GM18505 (cell line): Measurements from ENCODE around the gene KIAA1671.

Source experiments
- ATAC-seq: cut with Tn5 transposase; IDR thresholded peaks from one replicate; pipeline ENCODE4 v1.9.1; 2021; ENCODE audit not compliant: unreplicated experiment
- POLR2A ChIP-seq: IDR thresholded peaks from 4 replicates; pipeline ENCODE4 v1.6.1; 2011; ENCODE audit warnings: borderline replicate concordance; ENCODE audit not compliant: insufficient read depth, insufficient read length; ENCODE audit errors: extremely low read depth

The KIAA1671 gene

GRCh38 chr22:25085930-25086901 lies 133.7 kb downstream of the KIAA1671 start:
- peak; percentile 60 for ATAC-seq
- no peak for TF ChIP-seq POLR2A

DNA sequence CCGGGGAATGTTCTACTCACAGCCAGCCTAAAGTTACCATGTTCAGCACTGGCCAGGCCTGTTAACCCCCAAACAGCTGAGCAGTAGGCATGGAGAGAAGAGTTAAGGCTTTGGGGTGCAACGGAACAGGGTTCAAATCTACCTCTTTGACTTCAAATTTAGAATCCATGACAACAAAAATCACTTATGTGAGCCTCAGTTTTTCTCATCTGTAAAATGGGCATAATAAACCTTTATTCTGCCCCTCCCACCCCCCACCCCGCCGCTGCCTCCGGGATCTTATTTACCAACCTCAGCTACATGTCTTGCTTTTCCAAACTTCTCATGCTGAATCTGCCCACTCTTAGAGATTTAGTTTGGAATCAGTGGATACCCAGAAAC lies 134.4 kb downstream of the KIAA1671 start:
- ATAC-seq: no peak
- no peak for TF ChIP-seq POLR2A

DNA sequence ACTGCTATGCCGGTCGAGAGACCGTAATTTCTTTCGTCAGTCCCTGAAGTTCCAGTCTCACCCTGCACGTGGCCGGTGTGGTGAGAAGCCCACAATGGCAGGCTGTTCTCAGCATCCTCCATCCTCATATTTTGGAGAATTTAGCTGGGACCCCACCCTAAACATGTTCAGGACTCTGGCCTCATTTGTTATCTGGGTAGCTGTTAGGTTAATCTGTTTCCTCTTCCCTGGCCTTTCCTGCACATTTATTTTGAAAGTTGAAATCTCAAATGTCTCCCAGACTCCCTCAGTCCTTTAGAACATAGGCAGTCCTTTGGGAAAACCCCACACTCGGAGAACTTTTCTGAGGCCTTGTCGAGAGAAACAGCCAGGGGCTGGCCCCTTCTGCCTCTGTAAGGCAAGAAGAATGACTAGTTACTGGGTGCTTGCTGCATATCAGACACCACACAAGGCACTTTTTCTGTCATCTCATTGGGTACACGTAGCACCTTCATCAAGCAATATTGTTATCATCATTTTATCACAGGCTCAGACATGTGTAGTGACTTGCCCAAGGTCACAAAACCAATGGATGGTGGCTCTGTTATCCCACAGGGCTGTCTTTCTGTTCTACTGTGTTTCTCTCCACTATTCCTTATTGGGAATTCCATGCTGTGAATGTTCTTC lies 137.8 kb downstream of the KIAA1671 start:
- TF ChIP-seq POLR2A: no peak
- no peak for ATAC-seq

- TF ChIP-seq POLR2A: no peak
- no peak for ATAC-seq
Observed at GRCh38 chr22:25091458-25091857, 138.9 kb downstream of the KIAA1671 start.

GRCh38 chr22:25092119-25092518 lies 139.6 kb downstream of the KIAA1671 start:
- no peak for ATAC-seq
- no peak for TF ChIP-seq POLR2A

- no peak for TF ChIP-seq POLR2A
- no peak for ATAC-seq
Observed at GRCh38 chr22:25094579-25094978, 142.1 kb downstream of the KIAA1671 start.

DNA sequence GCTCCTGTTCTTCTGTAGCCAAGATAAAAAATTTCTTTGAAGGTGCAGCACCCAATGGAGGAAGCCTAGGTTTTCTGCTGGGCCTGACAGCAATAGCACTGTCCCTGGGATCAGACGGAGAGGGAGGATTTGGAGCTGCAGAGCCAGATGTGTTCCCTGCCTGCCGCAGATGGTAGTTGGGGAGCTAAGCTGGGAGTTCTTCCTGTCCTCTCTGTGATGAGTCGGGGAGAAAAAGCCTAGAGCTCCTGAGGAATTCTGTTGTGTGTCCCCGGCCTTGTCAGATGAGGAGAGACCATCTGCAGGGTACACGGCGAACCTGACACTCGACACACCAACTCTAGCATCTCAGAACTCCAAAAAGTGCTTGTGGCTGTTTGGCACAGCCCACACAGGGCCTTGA lies 143.4 kb downstream of the KIAA1671 start:
- TF ChIP-seq POLR2A: no peak
- ATAC-seq: no peak

DNA sequence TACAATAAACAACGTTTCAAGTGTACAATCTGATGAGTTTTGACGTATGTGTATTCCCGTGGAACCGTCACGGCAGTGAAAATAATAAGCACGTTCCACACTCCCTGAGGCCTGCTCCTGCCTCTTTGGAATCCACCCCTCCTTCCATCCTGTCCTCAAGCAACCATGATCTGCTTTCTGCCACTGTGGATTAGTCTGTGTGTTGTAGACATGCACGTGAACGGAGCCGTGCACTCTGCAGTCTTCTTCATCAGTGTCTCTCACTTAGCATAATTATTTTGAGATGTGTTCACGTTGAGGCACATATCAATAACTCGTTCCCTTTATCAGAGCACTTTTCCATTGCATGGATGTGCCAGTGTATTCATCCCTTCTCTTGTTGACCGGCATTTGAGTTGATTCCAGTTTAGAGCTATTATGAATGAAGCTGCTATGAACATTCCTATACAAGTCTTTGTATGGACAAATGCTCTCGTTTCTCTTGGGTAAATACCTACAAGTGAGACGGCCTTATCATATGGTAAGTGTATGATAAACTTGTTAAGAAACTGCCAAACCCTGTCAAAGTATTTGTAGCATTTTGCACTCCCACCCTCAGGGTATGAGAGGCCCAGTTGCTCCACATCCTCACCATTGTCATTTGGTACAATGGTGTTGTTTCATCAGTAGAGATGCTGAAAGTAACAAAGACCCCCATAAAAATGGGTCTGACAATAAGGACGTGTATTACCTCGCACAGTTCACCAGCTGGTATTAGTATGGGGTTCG lies 144.3 kb downstream of the KIAA1671 start:
- no peak for TF ChIP-seq POLR2A
- no peak for ATAC-seq

DNA sequence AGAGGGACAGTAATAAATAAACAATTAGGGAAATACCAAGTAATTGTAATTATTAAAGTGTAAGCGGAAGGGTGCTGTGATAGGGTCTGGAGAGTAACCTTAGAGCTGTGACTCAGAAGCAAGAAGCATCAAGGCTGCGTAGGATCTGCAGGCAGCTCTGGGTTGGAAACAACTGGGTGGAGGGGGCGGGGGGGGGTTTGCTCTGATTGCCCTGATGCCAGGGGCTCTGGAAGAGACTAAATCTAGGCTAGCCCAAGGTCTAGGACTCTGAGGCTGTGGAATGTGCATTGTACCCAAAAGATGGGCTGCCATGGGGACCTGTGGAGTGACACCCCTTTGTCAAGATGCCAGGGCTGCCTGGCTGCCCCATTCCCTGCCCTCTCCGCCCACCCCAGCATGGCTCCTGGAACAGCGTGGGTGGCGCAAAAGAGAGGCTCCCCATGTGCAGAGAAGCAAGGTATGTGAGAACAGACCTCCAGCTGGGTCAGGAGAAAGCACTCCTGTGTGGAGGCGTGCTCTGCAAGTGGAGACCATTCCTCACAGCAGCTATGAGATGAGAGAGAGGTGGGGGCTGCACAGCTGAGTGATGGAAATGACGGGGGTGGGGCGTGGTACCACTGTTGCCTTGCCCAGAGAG lies 146.0 kb downstream of the KIAA1671 start:
- ATAC-seq: no peak
- no peak for TF ChIP-seq POLR2A

DNA sequence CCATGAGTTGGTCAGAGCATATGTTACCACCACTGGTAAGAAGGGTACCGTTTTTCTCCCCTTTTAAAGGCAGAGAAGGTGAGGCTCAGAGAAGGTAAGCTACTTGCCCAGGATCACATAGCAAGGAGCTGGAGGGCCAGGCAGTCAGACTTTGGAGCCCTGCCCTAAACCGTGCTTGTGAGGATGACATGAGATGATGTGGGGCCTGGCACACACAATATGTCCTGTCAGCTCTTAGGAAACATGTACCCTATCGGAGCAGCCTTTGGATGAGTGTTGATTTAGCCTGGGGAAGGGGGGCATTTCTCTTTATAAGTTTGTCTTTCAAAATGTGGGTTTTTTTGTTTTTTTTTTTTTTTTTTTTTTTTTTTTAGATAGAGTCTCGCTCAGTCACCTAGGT lies 146.7 kb downstream of the KIAA1671 start:
- ATAC-seq: no peak
- TF ChIP-seq POLR2A: no peak

- ATAC-seq: no peak
- TF ChIP-seq POLR2A: no peak
Observed at GRCh38 chr22:25100402-25100801, 147.9 kb downstream of the KIAA1671 start.

DNA sequence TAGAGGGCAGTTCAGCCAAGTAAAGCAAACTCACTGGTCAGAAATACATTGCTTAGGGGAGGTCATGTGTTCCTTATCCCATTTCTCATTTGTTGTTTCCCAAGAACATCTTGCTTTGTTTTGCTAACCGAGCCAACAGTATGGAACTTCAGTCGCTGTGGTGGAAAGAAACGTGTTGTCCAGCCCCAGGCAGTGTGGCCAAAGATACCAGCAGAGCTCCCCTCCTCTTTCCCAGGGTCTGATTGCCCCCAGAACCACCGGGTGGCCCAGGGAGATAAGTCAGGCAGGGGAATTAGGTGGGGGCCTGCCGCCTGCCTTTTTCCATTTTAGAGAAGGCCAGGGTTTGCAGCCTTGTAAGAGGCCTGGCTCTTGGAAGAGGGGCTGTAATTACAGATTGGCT lies 148.4 kb downstream of the KIAA1671 start:
- no peak for TF ChIP-seq POLR2A

DNA sequence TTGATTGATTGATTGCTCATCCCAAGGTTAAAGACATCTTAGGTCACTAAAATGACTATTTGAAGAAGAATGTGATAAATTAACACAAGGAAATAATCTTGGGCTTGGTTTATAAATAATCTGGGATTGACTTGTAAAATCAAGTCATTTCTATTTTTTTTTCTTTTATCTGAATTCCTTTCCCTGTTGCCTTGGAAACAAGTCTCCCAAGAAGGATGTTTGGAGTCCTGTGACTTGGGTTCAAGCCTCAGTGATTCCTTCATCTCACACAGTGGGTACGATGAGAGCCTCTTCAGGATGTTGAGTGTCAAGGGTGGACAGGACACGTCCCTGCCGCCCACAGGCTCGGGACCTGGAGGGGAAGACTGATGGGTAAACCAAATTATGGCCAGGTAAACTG lies 149.0 kb downstream of the KIAA1671 start:
- ATAC-seq: no peak
- TF ChIP-seq POLR2A: no peak

More for the DNA sequence above, 148.4 kb downstream of the KIAA1671 start:
- ATAC-seq: no peak

DNA sequence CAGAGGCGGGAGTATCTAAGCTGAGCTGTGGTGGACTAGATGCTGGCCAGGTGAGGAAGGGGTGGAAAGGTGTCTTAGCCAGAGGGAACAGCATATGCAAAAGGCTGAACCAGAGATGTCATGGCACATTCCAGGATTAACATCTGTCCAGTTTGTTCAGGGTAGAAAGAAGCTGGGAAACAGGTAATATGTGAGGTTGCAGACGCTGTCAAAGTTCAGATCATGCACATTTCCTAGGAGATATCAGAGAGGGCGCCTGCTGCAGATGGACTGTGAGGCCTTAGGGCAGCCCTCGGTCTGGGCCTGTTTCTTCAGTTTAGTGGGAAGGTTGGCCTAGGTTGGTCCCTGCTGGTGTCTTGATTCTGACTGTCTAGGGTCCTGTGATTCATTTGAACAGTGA lies 149.5 kb downstream of the KIAA1671 start:
- TF ChIP-seq POLR2A: no peak
- ATAC-seq: no peak

DNA sequence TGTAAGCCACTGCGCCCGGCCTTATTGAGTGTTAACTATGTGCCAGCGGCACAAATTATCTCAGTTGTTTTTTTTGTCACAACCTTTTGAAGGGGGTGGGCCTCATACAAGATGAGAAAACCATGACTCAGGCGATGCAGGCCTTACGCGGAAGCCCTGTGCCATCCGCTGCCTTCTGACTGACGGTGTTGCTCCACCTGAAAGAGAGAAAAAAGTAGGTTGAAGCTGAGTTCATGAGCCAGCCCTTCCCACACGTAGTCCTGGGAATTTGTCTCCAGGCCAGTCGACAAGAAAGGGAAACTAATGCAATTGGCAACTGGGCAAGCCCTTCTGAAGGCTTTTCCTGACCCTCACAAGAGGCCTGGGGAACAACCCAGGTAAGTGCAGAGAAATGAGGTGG lies 150.2 kb downstream of the KIAA1671 start:
- ATAC-seq: no peak
- TF ChIP-seq POLR2A: no peak
